Measurements from ENCODE around the gene UTS2. TPM values are rescaled to one million over a fixed set of nuclear protein-coding genes. Genes with fewer than 3 reads are reported as not detected.

UTS2 gene
- total RNA-seq, 1 experiment from 2014 or later: not detected

- ChIA-PET CTCF (no interaction called here), POLR2A (interaction anchor here (0.5 kb wide), 1 partner anchor 124 kb away, joined by 3 read pairs; no protein-coding TSS in a partner anchor)
- Mint-ChIP-seq H3K27ac (ENCODE audit: low read depth, unreplicated experiment) (no peak overlapping the region), H3K36me3 (ENCODE audit: insufficient read depth, unreplicated experiment) (no peaks in the 10 kb centered on the region), H3K9me3 (ENCODE audit: unreplicated experiment) (peaks cover 22% of the 10 kb centered on the region), H3K27me3 (ENCODE audit: insufficient read depth, unreplicated experiment) (no peaks in the 10 kb centered on the region), H3K4me1 (ENCODE audit: insufficient read depth, unreplicated experiment) (no peaks in the 10 kb centered on the region), H3K4me3 (ENCODE audit: unreplicated experiment) (no peak overlapping the region)
- BruUV-seq (replicated peaks): no TSS peak
- TF ChIP-seq CTCF (IDR thresholded peaks at IDR 0.05; ENCODE audit: unreplicated experiment): no peak
- no peak for DNase-seq (ENCODE audit: unreplicated experiment)
- intact Hi-C loops (cut with micrococcal nuclease): no loop called here
Measured at GRCh38 chr1:7813677-7814373, 39.0 kb downstream of the UTS2 start.

- no peaks in the 10 kb centered on the region for H3K36me3 Mint-ChIP-seq (ENCODE audit: insufficient read depth, unreplicated experiment)
Measured at GRCh38 chr1:7811476-7811875, 41.4 kb downstream of the UTS2 start.

GRCh38 chr1:7810395-7810794 is 42.5 kb downstream of the UTS2 start:
- no TSS peak for BruUV-seq (replicated peaks)
- ChIA-PET POLR2A (interaction anchor here (0.6 to 1.2 kb wide), 2 partner anchors 36 to 90 kb away, joined by 3 read pairs; no protein-coding TSS in a partner anchor), CTCF (no interaction called here)
- intact Hi-C loops (cut with micrococcal nuclease): no loop called here
- peak; percentile 85 for DNase-seq (ENCODE audit: unreplicated experiment)
- no peaks in the 10 kb centered on the region for H3K36me3 Mint-ChIP-seq (ENCODE audit: insufficient read depth, unreplicated experiment)
- no peak overlapping the region for H3K27ac Mint-ChIP-seq (ENCODE audit: low read depth, unreplicated experiment)
- H3K4me3 Mint-ChIP-seq (ENCODE audit: unreplicated experiment): no peak overlapping the region
- no peaks in the 10 kb centered on the region for H3K4me1 Mint-ChIP-seq (ENCODE audit: insufficient read depth, unreplicated experiment)
- no peaks in the 10 kb centered on the region for H3K27me3 Mint-ChIP-seq (ENCODE audit: insufficient read depth, unreplicated experiment)
- TF ChIP-seq CTCF (IDR thresholded peaks at IDR 0.05; ENCODE audit: unreplicated experiment): no peak
- peaks cover 21% of the 10 kb centered on the region for H3K9me3 Mint-ChIP-seq (ENCODE audit: unreplicated experiment)

More at GRCh38 chr1:7811476-7811875, 41.4 kb downstream of the UTS2 start:
- peaks cover 22% of the 10 kb centered on the region for H3K9me3 Mint-ChIP-seq (ENCODE audit: unreplicated experiment)
- TF ChIP-seq CTCF (IDR thresholded peaks at IDR 0.05; ENCODE audit: unreplicated experiment): no peak
- H3K27ac Mint-ChIP-seq (ENCODE audit: low read depth, unreplicated experiment): no peak overlapping the region
- H3K4me3 Mint-ChIP-seq (ENCODE audit: unreplicated experiment): no peak overlapping the region
- intact Hi-C loops (cut with micrococcal nuclease): no loop called here
- CTCF ChIA-PET: interaction anchor here (1.5 kb wide), 1 partner anchor 59 kb away, joined by 5 read pairs; no protein-coding TSS in a partner anchor
- no peak for DNase-seq (ENCODE audit: unreplicated experiment)
- BruUV-seq (replicated peaks): no TSS peak
- POLR2A ChIA-PET: interaction anchor here (0.6 to 1.2 kb wide), 2 partner anchors 35 to 511 kb away, joined by 3 read pairs; no protein-coding TSS in a partner anchor
- H3K27me3 Mint-ChIP-seq (ENCODE audit: insufficient read depth, unreplicated experiment): no peaks in the 10 kb centered on the region
- H3K4me1 Mint-ChIP-seq (ENCODE audit: insufficient read depth, unreplicated experiment): no peaks in the 10 kb centered on the region

- BruUV-seq (replicated peaks): no TSS peak
- Mint-ChIP-seq H3K36me3 (ENCODE audit: insufficient read depth, unreplicated experiment) (no peaks in the 10 kb centered on the region), H3K27me3 (ENCODE audit: insufficient read depth, unreplicated experiment) (no peaks in the 10 kb centered on the region), H3K4me1 (ENCODE audit: insufficient read depth, unreplicated experiment) (no peaks in the 10 kb centered on the region), H3K27ac (ENCODE audit: low read depth, unreplicated experiment) (no peak overlapping the region), H3K4me3 (ENCODE audit: unreplicated experiment) (no peak overlapping the region), H3K9me3 (ENCODE audit: unreplicated experiment) (peaks cover 18% of the 10 kb centered on the region)
- POLR2A ChIA-PET: interaction anchor here (0.6 to 1.2 kb wide), 2 partner anchors 36 to 91 kb away, joined by 3 read pairs; no protein-coding TSS in a partner anchor
- CTCF ChIA-PET: no interaction called here
- DNase-seq (ENCODE audit: unreplicated experiment): no peak
- intact Hi-C loops (cut with micrococcal nuclease): no loop called here
- TF ChIP-seq CTCF (IDR thresholded peaks at IDR 0.05; ENCODE audit: unreplicated experiment): no peak
Measured at GRCh38 chr1:7809742-7810141, 43.1 kb downstream of the UTS2 start.
